HepG2 (cell line): Measurements from ENCODE around the gene ECHS1. TPM values are rescaled to one million over a fixed set of nuclear protein-coding genes. Genes with fewer than 3 reads are reported as not detected.

Experiments used
- CBFB ChIP-seq: sonication (generic); formaldehyde crosslinking; IDR thresholded peaks from 2 replicates; pipeline ENCODE4 v1.4.0; 2020; ENCODE audit warnings: missing genetic modification reagents
- GABPB1 ChIP-seq: IDR thresholded peaks from 2 replicates; pipeline ENCODE4 v1.6.1; 2016; ENCODE audit warnings: mild to moderate bottlenecking, missing genetic modification reagents, moderate library complexity, missing compliant biosample characterization
- HDAC6 ChIP-seq: fragments of 200-600 bp; sonication (generic); IDR thresholded peaks from 2 replicates; pipeline ENCODE4 v1.7.0; 2017; ENCODE audit warnings: mild to moderate bottlenecking, antibody characterized with exemption, low read length, low read depth
- KMT2A ChIP-seq: sonication (generic); formaldehyde crosslinking; IDR thresholded peaks from 2 replicates; pipeline ENCODE4 v1.4.0; 2020; ENCODE audit warnings: missing genetic modification reagents
- MIER3 ChIP-seq: IDR thresholded peaks from 2 replicates; pipeline ENCODE4 v1.6.1; 2016; ENCODE audit warnings: missing compliant biosample characterization, borderline replicate concordance
- MTA1 ChIP-seq: sonication (generic); formaldehyde crosslinking; IDR thresholded peaks from 2 replicates; pipeline ENCODE4 v1.4.0; 2020; ENCODE audit warnings: missing genetic modification reagents, mild to moderate bottlenecking, borderline replicate concordance
- RXRA ChIP-seq: sonication (generic); formaldehyde crosslinking; IDR thresholded peaks from 2 replicates; pipeline ENCODE4 v1.5.1; 2020; ENCODE audit warnings: missing genetic modification reagents
- SKI ChIP-seq: fragments of 450-650 bp; IDR thresholded peaks from one replicate; pipeline ENCODE4 v1.6.1; 2018; ENCODE audit warnings: mild to moderate bottlenecking; ENCODE audit not compliant: partially characterized antibody
- TBP ChIP-seq: sonication (generic); formaldehyde crosslinking; IDR thresholded peaks from 2 replicates; pipeline ENCODE4 v1.5.0; 2020; ENCODE audit warnings: missing genetic modification reagents
- XRCC5 ChIP-seq: fragments of 200-400 bp; formaldehyde crosslinking; optimal IDR thresholded peaks from 2 replicates; pipeline ENCODE3; 2017; ENCODE audit warnings: mild to moderate bottlenecking, low read length
- ZNF547 ChIP-seq: sonication (generic); formaldehyde crosslinking; IDR thresholded peaks from 2 replicates; pipeline ENCODE4 v1.5.1; 2020; ENCODE audit warnings: mild to moderate bottlenecking, missing genetic modification reagents
- ZNF782 ChIP-seq: sonication (generic); formaldehyde crosslinking; IDR thresholded peaks from 2 replicates; pipeline ENCODE4 v1.4.0; 2020; ENCODE audit warnings: missing genetic modification reagents, mild to moderate bottlenecking, borderline replicate concordance
- ZSCAN21 ChIP-seq: sonication (generic); formaldehyde crosslinking; IDR thresholded peaks from 2 replicates; pipeline ENCODE4 v1.8.0; 2022; ENCODE audit warnings: mild to moderate bottlenecking, missing genetic modification reagents, moderate library complexity, borderline replicate concordance
- polyA plus RNA-seq, 8 experiments: library from polyadenylated mRNA; depleted of rRNA in 3 of 8; stranded (reverse) in 7 of 8; unstranded in 1 of 8; fragments of >200 nt; fragmentation: Illumina TruSeq in 4 of 8; extraction: Trizol in 4 of 8; gene quantifications; 2 replicates each; pipeline versions ENCODE4 v1.2.1 to v1.2.3, GENCODE V29; 2011 to 2016; ENCODE audit warnings: low read depth in 4 of 8, missing spikeins in 1 of 8, mixed read lengths in 1 of 8; ENCODE audit not compliant: insufficient read depth in 1 of 8
- total RNA-seq, 5 experiments: library from RNA; depleted of rRNA; stranded (reverse); fragments of >200 nt; fragmentation: Illumina TruSeq; extraction: Trizol; gene quantifications; 2 replicates each; pipeline ENCODE4 v1.2.3, GENCODE V29; 2016; ENCODE audit warnings: low read depth in 1 of 5
- TF ChIP-seq, protein P1 (sequence below), 2 experiments: IDR thresholded peaks; 2 replicates each; pipeline ENCODE4 v1.6.1; 2011 to 2012; ENCODE audit warnings: low read length in 2 of 2, borderline replicate concordance in 1 of 2, low read depth in 1 of 2, mild to moderate bottlenecking in 1 of 2, moderate library complexity in 1 of 2
- TF ChIP-seq, protein P2 (sequence below), 2 experiments: sonication (generic) in 1 of 2; formaldehyde crosslinking in 1 of 2; IDR thresholded peaks; 2 replicates each; pipeline versions ENCODE4 v1.6.1 to v1.9.0; 2014 to 2022; ENCODE audit warnings: antibody characterized with exemption in 1 of 2, borderline replicate concordance in 1 of 2, inconsistent platforms in 1 of 2, low read depth in 1 of 2, missing genetic modification reagents in 1 of 2
- TF ChIP-seq, protein P3 (sequence below): sonication (generic); formaldehyde crosslinking; IDR thresholded peaks from 2 replicates; pipeline ENCODE4 v1.9.0; 2022; ENCODE audit warnings: missing genetic modification reagents, mild to moderate bottlenecking, borderline replicate concordance

The ECHS1 gene
- total and polyA plus RNA-seq, 2 of the 13 experiments (the other 11 are each of a cell fraction or from before 2014, with no cell fraction given) = 32.7 to 195 TPM

DNA sequence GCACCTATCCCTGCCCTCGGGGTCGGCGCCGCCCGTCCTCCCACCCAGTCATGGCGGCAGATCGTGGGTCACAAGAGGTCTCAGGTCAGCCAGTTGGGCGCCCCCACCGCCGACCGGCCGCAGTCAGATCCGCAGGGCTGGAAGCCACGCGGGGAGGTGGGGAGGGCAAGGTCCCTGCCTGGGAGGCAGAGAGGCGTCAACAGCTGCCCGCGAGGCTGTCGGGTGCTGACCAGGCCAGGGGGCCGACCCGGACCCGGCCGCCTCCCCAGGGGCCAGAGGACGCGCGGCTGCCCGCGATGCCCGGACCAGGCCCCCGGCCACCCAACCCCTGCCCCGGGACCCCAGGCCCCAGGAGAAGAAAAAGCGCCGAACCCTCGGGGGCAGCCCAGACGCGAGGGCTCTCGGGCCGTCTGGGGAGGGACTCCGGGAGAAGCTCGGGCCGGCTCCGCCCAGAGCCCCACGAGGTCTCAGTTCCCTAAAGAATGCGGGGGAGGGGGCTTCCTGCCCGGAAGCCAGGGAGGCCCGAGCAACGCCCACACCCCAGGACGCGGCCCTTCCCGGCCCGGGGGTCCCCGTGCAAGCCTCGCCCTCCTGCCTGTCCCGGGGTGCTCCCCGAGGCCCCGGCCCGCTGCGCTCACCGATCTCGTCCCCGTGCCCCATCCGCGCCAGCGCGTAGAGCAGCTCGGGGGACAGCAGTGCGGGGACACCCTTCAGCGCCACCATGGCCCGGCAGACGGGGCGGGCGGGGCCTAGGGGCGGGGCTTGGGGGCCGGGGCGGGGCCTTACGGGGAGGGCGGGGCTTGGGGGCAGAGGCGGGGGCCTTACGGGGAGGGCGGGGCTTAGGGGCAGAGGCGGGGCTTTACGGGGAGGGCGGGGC is 15.6 kb downstream of the ECHS1 start, which contains the start of gene FUOM (continued):
- TF ChIP-seq, protein P1, sequence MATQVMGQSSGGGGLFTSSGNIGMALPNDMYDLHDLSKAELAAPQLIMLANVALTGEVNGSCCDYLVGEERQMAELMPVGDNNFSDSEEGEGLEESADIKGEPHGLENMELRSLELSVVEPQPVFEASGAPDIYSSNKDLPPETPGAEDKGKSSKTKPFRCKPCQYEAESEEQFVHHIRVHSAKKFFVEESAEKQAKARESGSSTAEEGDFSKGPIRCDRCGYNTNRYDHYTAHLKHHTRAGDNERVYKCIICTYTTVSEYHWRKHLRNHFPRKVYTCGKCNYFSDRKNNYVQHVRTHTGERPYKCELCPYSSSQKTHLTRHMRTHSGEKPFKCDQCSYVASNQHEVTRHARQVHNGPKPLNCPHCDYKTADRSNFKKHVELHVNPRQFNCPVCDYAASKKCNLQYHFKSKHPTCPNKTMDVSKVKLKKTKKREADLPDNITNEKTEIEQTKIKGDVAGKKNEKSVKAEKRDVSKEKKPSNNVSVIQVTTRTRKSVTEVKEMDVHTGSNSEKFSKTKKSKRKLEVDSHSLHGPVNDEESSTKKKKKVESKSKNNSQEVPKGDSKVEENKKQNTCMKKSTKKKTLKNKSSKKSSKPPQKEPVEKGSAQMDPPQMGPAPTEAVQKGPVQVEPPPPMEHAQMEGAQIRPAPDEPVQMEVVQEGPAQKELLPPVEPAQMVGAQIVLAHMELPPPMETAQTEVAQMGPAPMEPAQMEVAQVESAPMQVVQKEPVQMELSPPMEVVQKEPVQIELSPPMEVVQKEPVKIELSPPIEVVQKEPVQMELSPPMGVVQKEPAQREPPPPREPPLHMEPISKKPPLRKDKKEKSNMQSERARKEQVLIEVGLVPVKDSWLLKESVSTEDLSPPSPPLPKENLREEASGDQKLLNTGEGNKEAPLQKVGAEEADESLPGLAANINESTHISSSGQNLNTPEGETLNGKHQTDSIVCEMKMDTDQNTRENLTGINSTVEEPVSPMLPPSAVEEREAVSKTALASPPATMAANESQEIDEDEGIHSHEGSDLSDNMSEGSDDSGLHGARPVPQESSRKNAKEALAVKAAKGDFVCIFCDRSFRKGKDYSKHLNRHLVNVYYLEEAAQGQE (IDR thresholded peaks at IDR 0.05; ENCODE audit: borderline replicate concordance in 1 of 2, low read depth in 1 of 2, low read length in 2 of 2) = 0 out of 4 replicates have a peak, but pooled peaks of 1 of the 2 experiments have one; percentile 2
- TF ChIP-seq MTA1 (CRISPR knock-in tag) (no peak), ZNF782 (no peak), MIER3 (CRISPR knock-in tag) (peak; percentile 23; the same call in 1 of the 2 replicates), ZNF547 (CRISPR knock-in tag) (0 out of 2 replicates have a peak, but pooled peaks have one; percentile 55), TBP (no peak), HDAC6 (no peak), SKI (no peak), KMT2A (peak; percentile 20; the same call in 1 of the 2 replicates), ZSCAN21 (CRISPR knock-in tag) (peak; percentile 30; the same call in 1 of the 2 replicates), CBFB (0 out of 2 replicates have a peak, but pooled peaks have one; percentile 11), GABPB1 (CRISPR knock-in tag) (peak; percentile 85), RXRA (CRISPR knock-in tag) (peak; percentile 19; the same call in 1 of the 2 replicates), XRCC5 (no peak)
- TF ChIP-seq, protein P2, sequence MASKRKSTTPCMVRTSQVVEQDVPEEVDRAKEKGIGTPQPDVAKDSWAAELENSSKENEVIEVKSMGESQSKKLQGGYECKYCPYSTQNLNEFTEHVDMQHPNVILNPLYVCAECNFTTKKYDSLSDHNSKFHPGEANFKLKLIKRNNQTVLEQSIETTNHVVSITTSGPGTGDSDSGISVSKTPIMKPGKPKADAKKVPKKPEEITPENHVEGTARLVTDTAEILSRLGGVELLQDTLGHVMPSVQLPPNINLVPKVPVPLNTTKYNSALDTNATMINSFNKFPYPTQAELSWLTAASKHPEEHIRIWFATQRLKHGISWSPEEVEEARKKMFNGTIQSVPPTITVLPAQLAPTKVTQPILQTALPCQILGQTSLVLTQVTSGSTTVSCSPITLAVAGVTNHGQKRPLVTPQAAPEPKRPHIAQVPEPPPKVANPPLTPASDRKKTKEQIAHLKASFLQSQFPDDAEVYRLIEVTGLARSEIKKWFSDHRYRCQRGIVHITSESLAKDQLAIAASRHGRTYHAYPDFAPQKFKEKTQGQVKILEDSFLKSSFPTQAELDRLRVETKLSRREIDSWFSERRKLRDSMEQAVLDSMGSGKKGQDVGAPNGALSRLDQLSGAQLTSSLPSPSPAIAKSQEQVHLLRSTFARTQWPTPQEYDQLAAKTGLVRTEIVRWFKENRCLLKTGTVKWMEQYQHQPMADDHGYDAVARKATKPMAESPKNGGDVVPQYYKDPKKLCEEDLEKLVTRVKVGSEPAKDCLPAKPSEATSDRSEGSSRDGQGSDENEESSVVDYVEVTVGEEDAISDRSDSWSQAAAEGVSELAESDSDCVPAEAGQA (IDR thresholded peaks at IDR 0.05; ENCODE audit: low read depth) = 0 out of 2 replicates have a peak, but pooled peaks have one; percentile 9
- TF ChIP-seq, protein P2 (CRISPR knock-in tag; IDR thresholded peaks at IDR 0.05; ENCODE audit: borderline replicate concordance) = no peak
- TF ChIP-seq, protein P3, sequence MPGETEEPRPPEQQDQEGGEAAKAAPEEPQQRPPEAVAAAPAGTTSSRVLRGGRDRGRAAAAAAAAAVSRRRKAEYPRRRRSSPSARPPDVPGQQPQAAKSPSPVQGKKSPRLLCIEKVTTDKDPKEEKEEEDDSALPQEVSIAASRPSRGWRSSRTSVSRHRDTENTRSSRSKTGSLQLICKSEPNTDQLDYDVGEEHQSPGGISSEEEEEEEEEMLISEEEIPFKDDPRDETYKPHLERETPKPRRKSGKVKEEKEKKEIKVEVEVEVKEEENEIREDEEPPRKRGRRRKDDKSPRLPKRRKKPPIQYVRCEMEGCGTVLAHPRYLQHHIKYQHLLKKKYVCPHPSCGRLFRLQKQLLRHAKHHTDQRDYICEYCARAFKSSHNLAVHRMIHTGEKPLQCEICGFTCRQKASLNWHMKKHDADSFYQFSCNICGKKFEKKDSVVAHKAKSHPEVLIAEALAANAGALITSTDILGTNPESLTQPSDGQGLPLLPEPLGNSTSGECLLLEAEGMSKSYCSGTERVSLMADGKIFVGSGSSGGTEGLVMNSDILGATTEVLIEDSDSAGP (CRISPR knock-in tag) = peak; percentile 70; the same call in 1 of the 2 replicates
